ENCODE results near the gene MSANTD2.

DNA sequence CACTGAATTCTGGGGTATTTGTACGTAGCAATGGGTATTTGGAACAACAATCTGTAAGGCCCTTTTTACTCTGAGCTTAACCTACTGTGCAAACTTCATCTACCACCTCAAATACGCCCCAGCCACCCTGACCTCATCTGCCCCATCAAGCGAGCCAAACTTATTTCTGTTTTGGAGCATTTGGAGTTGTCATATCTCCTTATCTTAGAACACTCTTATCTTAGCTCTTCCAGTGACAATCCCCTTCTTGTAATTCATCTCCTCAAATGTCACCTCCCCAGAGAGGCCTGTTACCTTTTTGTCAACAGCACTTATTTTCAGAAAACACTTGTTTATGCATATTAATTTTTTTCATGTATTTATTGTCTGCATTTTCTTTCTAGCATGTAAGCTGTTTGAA lies 4.7 kb upstream of the MSANTD2 start:
- TF ChIP-seq EZH2phosphoT487 (IDR thresholded peaks at IDR 0.05; ENCODE audit: borderline replicate concordance) (no peak), ZBTB33 (IDR thresholded peaks at IDR 0.05; ENCODE audit: extremely low read depth, insufficient replicate concordance, low read length) (no peak), SIN3A (IDR thresholded peaks at IDR 0.05; ENCODE audit: low read depth) (no peak), EGR1 (IDR thresholded peaks at IDR 0.05; ENCODE audit: low read depth) (no peak)
- TF ChIP-seq, protein P1, sequence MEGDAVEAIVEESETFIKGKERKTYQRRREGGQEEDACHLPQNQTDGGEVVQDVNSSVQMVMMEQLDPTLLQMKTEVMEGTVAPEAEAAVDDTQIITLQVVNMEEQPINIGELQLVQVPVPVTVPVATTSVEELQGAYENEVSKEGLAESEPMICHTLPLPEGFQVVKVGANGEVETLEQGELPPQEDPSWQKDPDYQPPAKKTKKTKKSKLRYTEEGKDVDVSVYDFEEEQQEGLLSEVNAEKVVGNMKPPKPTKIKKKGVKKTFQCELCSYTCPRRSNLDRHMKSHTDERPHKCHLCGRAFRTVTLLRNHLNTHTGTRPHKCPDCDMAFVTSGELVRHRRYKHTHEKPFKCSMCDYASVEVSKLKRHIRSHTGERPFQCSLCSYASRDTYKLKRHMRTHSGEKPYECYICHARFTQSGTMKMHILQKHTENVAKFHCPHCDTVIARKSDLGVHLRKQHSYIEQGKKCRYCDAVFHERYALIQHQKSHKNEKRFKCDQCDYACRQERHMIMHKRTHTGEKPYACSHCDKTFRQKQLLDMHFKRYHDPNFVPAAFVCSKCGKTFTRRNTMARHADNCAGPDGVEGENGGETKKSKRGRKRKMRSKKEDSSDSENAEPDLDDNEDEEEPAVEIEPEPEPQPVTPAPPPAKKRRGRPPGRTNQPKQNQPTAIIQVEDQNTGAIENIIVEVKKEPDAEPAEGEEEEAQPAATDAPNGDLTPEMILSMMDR (IDR thresholded peaks at IDR 0.05 in 2 of 3, conservative IDR thresholded peaks at IDR 0.05 in 1 of 3; ENCODE audit: borderline replicate concordance in 1 of 3, insufficient read depth in 1 of 3, low read depth in 2 of 3, low read length in 2 of 3) = no peak

Data from HCT116 (cell line).